Gastroesophageal sphincter (tissue), 3 donors: ENCODE measurements around the gene MACROD1.

Experiments
- EP300 ChIP-seq: sonication (generic); formaldehyde crosslinking; IDR thresholded peaks from one replicate; pipeline ENCODE4 v1.6.1; 2017; ENCODE audit warnings: antibody characterized with exemption, mild to moderate bottlenecking
- POLR2A ChIP-seq, 2 donors: fragments of 450-650 bp; IDR thresholded peaks; one replicate each; pipeline ENCODE4 v1.6.1; 2017; ENCODE audit warnings: antibody characterized with exemption in 2 of 2, mild to moderate bottlenecking in 2 of 2, moderate library complexity in 1 of 2
- POLR2AphosphoS5 ChIP-seq: sonication (generic); formaldehyde crosslinking; IDR thresholded peaks from one replicate; pipeline ENCODE4 v1.6.1; 2017; ENCODE audit warnings: antibody characterized with exemption
- TF ChIP-seq, protein P1 (sequence below), 4 experiments: fragments of 200-600 bp in 2 of 4; fragments of 450-650 bp in 2 of 4; sonication (generic) in 1 of 4; IDR thresholded peaks; one replicate each; pipeline ENCODE4 v1.5.1; 2017 to 2019; ENCODE audit warnings: antibody characterized with exemption in 4 of 4, mild to moderate bottlenecking in 2 of 4, moderate library complexity in 2 of 4

DNA sequence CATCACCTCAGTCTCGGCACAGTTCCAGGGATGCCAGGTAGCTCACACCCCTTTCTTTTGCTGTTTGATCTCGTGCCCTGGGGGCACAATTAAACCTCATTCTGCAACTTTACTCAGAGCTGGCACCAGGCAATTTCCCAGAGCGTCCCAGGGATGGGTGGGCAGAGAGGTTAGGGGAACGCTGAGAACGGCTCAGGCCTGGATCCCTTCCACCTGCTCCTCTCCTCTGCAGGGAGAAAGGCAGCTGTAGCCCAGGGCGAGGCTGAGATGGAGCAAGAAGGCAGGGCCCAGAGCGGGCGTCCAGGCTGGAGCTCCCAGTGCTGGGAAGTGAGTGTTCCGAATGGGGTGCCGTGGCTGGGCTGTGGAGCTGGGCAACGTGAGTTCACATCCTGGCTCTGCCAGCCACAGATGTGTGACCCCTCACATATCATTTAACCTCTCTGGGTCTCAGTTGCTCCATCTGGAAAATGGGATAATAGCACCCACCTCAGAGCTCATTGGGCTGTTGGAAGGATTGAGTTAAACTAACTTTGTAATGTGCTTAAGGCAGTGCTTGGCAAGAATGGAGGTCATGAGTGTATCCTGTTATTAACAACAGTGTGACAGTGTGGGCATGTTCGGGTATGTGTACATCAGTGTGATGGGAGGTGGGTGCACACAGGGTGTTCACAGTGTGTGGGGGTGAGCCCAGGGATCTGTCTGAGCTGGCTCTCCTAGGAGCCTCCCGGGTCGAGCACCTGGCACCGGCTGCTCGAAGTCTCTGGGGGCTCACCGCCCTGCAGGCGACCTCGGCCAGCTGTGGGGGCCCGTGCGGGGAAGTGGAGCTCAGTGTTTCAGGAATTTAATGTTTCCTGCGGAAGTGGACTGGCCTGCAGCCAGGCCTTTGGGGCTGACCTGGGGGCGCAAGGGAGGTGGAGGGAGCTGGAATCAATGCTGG lies 164.2 kb downstream of the MACROD1 start:
- no peak for TF ChIP-seq POLR2AphosphoS5
- no peak for TF ChIP-seq POLR2A (IDR thresholded peaks at IDR 0.05)
- TF ChIP-seq, protein P1, sequence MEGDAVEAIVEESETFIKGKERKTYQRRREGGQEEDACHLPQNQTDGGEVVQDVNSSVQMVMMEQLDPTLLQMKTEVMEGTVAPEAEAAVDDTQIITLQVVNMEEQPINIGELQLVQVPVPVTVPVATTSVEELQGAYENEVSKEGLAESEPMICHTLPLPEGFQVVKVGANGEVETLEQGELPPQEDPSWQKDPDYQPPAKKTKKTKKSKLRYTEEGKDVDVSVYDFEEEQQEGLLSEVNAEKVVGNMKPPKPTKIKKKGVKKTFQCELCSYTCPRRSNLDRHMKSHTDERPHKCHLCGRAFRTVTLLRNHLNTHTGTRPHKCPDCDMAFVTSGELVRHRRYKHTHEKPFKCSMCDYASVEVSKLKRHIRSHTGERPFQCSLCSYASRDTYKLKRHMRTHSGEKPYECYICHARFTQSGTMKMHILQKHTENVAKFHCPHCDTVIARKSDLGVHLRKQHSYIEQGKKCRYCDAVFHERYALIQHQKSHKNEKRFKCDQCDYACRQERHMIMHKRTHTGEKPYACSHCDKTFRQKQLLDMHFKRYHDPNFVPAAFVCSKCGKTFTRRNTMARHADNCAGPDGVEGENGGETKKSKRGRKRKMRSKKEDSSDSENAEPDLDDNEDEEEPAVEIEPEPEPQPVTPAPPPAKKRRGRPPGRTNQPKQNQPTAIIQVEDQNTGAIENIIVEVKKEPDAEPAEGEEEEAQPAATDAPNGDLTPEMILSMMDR (IDR thresholded peaks at IDR 0.05): no peak
- no peak for TF ChIP-seq EP300
